ENCODE data around the gene KRTAP25-1. TPM values are rescaled to one million over a fixed set of nuclear protein-coding genes. Genes with fewer than 3 reads are reported as not detected.

The KRTAP25-1 gene
- total and polyA plus RNA-seq, 10 of the 15 experiments (the other 5 are each of a cell fraction or from before 2014, with no cell fraction given) = not detected

DNA sequence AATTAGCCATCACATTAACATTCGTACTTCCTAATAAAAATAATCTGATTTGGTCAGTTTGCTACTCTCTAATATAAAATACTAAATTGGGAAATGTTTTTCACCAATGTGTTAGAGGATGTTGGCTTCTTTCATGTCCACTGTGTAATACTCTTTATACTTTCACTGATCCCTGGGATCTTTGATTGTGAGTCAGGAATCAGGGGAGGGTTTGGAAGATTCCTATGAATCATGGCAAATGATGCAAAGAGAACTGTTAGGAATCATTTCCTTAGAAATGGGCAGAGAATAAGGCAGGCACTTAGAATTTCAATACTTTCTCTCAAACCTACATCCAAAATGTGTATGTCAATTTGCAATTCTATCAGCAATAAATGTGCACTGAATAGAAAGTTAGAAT is 37.5 kb downstream of the KRTAP25-1 start:
- Histone ChIP-seq H3K9ac (ENCODE audit: control insufficient read depth, insufficient read depth, low read length) (no peak overlapping the region), H3K79me2 (ENCODE audit: control insufficient read depth, insufficient read depth, low read length) (no peaks in the 10 kb centered on the region), H3K36me3 (ENCODE audit: control insufficient read depth in 2 of 2, insufficient read depth in 2 of 2, low read length in 1 of 2) (no peaks in the 10 kb centered on the region), H3K9me3 (replicated peaks; ENCODE audit: control insufficient read depth, insufficient read depth, low read length) (no peaks in the 10 kb centered on the region), H4K20me1 (ENCODE audit: control insufficient read depth, insufficient read depth) (no peaks in the 10 kb centered on the region), H3K27ac (ENCODE audit: control insufficient read depth, insufficient read depth) (no peak overlapping the region), H3K4me2 (ENCODE audit: control insufficient read depth, insufficient read depth) (no peak overlapping the region), H3K4me3 (no peak overlapping the region), H2AFZ (ENCODE audit: control insufficient read depth, low read depth, low read length) (no peak overlapping the region), H3K27me3 (replicated peaks in 1 of 2; ENCODE audit: control insufficient read depth in 2 of 2, insufficient read depth in 2 of 2, low read length in 1 of 2) (no peaks in the 10 kb centered on the region), H3K4me1 (ENCODE audit: control insufficient read depth, insufficient read depth, low read length) (no peaks in the 10 kb centered on the region)
- whole genome bisulfite sequencing (ENCODE audit: insufficient coverage, insufficient replicate concordance, low lambda C conversion rate, missing lambda C conversion rate) = 0% methylated on average over 1 of the region's 1 CpG
- ChIA-PET POLR2A (no interaction called here), RAD21 (ENCODE audit: unreplicated experiment) (no interaction called here), SMC1A (ENCODE audit: uncharacterized antibody, unreplicated experiment) (no interaction called here), CTCF (no interaction called here)
- TF ChIP-seq CHD1 (IDR thresholded peaks at IDR 0.05; ENCODE audit: low read depth, low read length) (no peak), ESRRA (IDR thresholded peaks at IDR 0.05; ENCODE audit: low read length) (no peak), PAX8 (IDR thresholded peaks at IDR 0.05) (no peak), NFXL1 (IDR thresholded peaks at IDR 0.05; ENCODE audit: borderline replicate concordance) (no peak), ZNF687 (IDR thresholded peaks at IDR 0.05) (no peak), KDM1A (IDR thresholded peaks at IDR 0.05; ENCODE audit: borderline replicate concordance) (no peak), SMARCA5 (IDR thresholded peaks at IDR 0.05) (no peak), POLR2A (IDR thresholded peaks at IDR 0.05; ENCODE audit: low read depth, low read length) (no peak), FOS (IDR thresholded peaks at IDR 0.05; ENCODE audit: borderline replicate concordance, extremely low read depth, insufficient read length) (no peak), BMI1 (IDR thresholded peaks at IDR 0.05; ENCODE audit: borderline replicate concordance) (no peak), ZZZ3 (IDR thresholded peaks at IDR 0.05; ENCODE audit: control insufficient read depth, insufficient read length, low read depth) (no peak)
- TF ChIP-seq, protein P1, sequence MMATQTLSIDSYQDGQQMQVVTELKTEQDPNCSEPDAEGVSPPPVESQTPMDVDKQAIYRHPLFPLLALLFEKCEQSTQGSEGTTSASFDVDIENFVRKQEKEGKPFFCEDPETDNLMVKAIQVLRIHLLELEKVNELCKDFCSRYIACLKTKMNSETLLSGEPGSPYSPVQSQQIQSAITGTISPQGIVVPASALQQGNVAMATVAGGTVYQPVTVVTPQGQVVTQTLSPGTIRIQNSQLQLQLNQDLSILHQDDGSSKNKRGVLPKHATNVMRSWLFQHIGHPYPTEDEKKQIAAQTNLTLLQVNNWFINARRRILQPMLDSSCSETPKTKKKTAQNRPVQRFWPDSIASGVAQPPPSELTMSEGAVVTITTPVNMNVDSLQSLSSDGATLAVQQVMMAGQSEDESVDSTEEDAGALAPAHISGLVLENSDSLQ (IDR thresholded peaks at IDR 0.05) = no peak
- in situ Hi-C loops (cut with MboI) = loop anchor here (10.0 kb wide), 1 partner anchor 63 kb away; no protein-coding TSS in a partner anchor
- FAIRE-seq (no peak), DNase-seq (ENCODE audit: low read depth, low spot score) (no peak), ATAC-seq (no peak)
- intact Hi-C loops (cut with micrococcal nuclease; ENCODE audit: unreplicated experiment) = no loop called here
- BruUV-seq (replicated peaks) = no TSS peak
